ENCODE measurements around the gene TMEM186.
A peak's percentile ranks its signal among the peaks of the same experiment; 100 is the strongest.
"Not testable (repeated sequence)": the region's sequence is repeated elsewhere in the genome, so short reads cannot be mapped to it uniquely, and the experiment has no call there.

TMEM186 gene

DNA sequence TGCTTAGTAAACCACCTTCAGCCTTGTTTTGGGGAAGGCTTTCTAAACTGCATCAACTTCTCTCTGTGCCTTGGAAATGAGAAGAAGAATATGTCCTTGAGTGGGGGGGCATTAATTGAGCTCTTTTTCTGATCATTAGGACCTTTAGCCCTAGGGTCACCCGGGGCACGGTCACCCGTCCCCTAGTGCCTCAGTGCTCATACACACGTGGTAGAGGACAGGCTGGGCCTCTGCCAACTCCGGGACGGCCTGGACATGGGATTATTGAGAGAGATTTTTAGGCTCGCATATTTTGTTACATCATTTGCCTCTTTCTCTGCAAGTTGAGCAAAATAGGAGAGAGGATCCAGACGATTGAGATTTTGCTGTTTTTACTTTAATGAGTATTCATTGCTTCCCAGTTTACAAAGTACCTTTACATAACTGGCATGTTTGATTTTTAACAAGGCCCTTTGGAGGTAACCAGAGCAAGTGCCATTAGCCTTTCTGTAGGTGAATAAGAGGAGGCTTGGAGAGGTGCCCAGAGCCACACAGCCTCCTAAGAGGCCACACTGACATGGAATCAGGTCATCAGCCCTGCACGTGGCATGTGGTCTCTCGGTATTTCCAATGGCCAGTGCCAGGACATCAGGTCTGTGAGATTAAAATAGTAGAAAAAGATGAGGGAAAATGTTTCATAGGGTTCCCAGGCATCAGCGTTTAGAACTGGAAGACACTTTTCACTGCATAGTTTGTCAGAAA is 11.3 kb upstream of the TMEM186 start:
- no peak for DNase-seq

DNA sequence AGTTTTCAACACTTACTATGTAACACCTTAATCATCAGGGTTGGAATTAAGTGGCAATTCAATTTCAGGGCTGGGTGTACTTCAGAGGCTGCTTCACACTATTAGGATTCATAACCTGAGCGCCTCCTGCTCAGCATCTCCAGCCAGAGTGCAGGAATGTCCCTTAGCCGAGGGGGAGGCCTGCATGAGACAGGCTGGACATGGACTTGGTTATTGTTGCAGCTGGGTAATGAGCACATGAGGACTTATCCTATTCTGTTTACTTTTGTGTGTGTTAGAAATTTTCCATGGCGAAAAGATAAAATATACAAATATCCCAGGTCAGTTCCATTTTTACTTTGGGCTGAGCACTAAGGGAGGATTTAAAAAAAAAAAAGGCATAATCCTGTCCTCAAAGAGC is 10.6 kb upstream of the TMEM186 start:
- DNase-seq = no peak

DNA sequence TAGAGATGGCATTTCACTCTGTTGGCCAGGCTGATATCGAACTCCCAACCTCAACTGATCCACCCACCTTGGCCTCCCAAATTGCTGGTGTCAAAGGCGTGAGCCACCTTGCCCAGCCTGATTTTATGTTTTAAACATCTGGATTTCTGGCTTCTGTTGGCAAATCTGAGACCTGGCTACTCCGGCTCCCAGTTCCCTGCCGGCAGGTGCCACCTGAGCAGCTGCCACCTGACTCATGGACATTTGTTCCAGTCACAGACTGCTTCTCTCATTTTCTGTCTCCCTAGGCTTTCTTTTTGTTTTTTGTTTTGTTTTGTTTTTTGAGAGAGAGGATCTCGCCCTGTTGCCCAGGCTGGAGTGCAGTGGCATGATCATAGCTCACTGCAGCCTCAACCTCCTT is 9.8 kb upstream of the TMEM186 start:
- no peak for DNase-seq

DNA sequence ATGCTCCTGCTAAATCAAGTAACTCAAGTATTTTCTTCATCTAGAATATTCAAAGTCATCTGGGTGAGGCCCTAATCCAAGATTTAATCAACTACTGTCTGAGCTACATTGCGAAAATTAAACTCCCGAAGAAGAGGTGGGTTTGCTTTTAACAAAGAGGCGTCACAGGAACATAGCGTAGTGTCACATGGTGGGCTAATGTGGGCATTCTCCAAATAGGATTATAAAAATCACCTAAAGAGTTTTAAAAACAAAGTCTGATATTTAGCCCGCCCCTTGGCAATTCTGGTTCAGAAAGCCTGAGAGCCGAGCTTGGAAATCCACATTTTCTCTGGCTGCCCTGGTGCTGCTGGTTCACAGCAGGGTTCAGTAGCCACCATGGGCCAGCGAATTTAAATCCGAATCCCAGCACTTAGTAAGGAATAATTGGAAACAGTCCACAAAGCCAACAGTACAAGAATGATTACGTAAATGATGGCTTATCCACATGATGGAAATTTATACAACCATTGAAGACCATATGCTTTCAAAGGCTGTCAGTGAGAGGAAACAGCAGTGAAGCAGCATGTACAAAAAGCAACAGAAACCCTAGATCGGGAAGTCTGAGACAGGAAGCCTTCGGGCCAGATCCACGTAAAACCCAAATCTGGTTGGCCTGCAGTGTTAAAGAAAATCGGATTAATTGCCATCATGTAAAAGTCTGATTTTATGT is 9.0 kb upstream of the TMEM186 start:
- DNase-seq = no peak

DNA sequence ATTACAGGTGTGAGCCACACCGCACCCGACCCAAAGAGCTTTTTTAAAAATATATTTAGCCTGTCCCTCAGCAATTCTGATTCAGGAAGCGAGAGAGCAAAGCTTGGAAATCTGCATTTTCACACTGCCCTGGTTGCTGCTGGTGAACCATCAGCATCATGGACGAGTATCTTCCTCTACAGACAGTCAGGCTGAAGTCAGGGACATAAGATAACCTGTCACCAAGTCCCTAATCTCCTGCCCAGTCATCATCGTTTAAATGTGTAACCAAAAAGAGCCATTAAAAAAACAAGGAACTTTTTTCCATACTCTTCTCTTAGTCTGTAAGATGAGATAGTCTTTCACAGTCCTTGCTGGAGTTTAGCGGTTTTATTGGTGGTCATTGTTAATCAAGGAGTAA is 6.9 kb upstream of the TMEM186 start:
- DNase-seq = no peak

DNA sequence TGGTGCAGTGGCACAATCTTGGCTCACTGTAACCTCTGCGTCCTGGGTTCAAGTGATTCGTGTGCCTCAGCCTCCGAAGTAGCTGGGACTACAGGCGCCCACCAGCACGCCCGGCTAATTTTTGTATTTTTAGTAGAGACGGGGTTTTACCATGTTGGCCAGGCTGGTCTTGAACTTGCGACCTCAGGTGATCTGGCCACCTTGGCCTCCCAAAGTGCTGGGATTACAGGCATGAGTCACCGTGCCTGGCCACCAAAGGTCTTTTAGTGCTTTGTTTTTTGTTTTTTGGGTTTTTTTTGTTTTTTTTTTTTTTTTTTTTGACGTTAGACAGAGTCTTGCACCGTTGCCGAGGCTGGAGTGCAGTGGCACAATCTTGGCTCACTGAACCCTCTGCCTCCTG is 6.3 kb upstream of the TMEM186 start:
- not testable (repeated sequence) for DNase-seq

DNA sequence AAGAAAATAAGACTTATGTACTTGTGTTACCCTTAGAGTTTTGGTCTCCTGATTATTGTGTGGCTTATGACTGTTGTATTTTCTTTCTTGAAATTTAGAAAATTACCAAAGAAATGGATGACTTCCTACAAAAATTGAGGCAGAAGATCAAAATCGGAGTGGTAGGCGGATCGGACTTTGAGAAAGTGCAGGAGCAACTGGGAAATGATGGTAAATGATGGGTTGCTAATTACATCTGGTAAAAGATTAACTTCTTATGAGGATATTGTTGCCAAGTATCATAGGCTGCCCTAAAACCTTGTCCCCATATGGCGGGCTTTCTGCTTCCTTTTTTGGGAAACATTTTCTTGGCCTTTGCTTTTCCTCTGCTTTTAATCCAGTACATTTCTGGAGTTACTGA is 4.3 kb upstream of the TMEM186 start:
- DNase-seq = no peak

DNA sequence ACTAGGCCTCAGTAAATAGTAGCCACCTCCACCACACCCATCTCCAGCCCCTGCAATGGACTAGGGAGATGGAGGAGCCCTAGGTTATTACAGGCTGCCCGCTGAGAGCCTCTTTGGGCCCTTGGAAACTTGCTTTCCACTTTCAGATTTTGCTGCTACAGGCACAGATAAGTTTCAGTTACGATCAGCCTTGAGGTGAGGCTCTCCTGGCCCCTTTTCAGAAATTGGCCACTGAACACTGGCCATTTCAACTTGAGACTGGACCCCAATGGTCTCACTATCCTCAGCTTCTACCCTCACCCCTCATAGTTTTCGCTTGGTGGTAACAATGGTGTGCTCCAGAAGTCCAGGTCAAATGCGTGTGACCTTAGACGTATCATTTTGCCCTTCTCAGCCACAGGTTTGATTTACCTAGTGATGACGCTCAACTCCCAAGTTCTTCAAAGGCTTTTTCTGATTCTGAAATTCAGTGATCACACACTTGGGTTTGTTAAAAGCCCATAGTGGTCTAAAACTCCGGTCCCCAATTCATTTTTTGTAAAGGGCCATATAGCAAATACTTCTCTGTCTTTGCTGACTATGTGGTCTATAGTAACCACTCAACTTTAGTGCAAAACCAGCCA is 1.2 kb upstream of the TMEM186 start:
- no peak for DNase-seq

DNA sequence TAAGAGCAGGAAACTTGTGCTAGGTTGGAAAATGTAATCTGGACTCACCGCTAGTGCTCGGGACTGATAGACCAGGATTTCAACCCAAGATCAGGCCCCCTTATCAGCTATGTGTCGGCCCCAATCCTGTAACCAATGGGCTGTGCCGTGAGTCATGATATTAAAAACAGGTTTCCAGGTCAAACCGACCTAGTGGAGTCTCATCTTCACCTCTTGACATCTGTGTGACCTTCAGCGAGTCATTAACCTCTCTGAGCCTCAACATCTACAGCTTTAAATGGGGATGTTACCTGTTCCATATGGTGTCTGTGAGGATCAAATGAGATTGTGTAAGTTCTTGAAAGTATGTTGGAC is 712 bp upstream of the TMEM186 start:
- DNase-seq = no peak

DNA sequence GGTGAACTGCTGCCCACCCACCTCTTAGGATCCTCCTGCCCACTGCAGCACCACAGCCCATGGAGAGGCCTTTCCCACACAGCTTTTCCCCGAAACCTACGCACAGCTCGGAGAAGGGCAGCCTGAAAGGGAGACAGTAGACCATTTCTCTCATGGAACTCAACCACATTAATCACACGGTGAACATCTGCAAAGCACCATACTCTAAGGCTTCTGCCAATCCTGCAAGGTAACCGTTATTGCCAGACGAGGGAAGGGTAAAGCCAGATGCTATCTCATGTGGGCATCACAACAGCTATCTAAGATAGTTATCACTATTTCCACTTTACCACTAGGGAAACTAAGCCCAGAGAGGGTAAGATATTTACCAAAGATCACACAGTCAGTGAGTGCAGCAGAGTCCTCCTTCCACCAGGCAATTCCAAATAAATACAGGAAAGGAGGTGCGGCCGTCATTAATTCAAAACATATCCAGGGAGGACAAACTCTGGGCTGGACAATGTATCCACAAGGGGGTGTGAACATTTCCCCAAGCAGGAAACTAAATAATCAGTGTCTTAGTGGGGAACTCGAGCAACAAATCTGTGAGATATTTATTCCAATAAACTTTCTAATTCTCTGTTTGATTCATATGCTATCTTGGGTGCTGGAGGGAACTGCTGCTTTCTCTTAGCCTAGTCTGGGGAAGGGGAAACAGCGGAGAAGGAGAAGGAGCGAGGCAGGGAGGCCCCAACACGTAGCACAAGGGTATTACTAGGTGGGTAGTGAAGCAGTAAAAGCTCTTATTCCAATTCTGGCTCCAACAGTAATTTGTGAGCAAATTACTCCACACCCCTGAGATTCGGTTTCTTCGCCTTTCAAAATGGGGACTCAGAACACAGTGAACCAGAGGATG is 723 bp downstream of the TMEM186 start:
- DNase-seq = peak; percentile 38

DNA sequence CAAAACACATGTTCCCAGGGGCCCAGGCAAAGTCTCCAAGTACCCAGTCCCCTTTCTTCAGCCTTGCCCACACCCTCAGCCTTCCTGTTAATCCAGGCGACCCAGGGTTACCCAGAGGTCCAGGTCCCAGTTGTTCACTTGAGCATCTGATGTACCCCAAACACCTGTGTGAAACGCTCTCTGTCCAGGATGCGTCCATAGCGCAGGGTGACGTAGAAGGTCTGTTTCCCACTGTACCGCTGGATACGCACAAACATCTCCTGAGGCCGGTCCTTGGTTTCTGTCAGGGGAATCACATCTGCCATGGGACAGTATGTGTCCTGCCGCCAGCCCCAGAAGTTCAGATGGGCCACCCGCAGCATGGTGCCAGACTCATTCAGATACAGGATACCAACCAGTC is 1.6 kb downstream of the TMEM186 start:
- no peak for DNase-seq

DNA sequence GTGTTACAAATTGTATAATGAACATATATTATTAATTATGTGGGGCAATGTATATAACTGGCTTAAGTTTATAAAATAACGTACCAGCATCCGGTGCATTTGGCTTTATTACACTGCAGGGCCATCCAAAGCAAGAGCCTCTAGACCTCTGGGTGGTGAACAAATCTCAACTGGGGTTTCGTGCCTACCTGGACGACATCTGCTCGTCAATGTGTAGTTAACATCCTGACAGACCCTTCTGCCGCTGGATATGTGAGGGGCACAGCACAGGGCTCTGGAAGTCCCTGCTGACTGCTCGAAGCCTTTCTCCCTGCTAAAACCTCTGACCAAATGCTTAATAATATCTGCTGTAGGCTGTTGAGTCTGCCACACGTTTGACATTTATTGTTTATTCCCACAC is 2.3 kb downstream of the TMEM186 start:
- DNase-seq = no peak

DNA sequence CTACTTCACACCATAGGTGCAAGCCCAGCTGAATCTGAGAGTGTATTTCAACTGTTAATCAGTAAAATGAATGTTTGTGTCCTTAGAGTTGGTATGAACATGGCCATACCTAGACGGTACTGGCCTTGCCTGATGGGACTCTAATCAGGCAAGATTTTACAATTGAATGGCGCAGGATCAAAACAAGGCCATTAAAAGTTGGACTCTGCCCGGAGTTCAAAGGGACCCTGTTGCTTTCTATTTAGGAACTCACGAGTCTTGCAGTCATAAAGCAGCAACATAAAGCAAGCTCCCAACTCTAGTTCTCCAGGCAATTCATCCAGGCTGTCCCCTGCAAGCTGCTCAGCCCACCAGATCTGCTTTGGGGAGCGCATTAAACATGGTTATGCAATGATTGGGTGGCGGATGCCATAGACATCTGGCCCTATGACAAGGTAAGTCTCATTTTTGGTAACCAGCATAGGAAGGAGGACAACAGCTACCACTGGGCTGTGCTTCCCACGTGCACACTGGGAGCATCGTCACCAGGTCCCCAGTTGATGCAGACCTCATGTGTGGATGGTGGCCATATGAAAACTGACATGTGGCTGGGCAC is 8.8 kb downstream of the TMEM186 start:
- DNase-seq = no peak

DNA sequence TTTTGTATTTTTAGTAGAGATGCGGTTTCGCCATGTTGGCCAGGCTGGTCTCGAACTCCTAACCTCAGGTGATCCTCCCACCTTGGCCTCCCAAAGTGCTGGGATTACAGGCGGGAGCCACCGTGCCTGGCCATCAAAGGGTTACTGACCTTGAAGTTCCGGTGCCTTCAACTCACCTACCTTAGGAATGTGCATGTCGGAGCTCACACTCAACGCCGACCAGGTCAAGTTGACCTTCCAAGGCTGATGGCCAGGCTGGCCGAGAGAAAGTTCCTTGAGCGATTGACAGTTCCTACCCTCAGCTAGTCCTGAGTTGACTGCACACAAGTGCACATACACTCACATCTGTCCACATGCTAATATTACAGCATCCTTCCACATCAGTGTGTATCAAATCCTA is 11.1 kb downstream of the TMEM186 start:
- not testable (repeated sequence) for DNase-seq

DNA sequence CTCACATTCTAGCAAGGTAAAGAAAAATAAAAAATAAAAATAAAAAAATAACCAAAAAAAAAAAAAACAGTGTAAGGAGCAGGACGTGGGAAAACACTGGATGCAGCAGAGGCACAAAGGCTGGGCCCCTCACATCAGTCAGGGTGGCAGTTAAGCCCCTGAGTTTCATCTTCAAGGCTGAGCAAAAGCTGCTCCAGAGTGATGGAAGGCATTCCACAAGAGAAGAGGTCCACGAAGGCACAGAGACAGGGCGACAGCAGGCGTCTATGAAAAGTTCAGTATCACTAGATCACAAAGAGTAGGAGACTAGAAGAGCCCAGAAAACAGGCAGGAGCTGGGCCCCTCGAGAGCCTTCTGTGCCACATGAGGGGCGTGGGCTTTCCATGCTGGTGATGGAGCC is 12.0 kb downstream of the TMEM186 start:
- no peak for DNase-seq

DNA sequence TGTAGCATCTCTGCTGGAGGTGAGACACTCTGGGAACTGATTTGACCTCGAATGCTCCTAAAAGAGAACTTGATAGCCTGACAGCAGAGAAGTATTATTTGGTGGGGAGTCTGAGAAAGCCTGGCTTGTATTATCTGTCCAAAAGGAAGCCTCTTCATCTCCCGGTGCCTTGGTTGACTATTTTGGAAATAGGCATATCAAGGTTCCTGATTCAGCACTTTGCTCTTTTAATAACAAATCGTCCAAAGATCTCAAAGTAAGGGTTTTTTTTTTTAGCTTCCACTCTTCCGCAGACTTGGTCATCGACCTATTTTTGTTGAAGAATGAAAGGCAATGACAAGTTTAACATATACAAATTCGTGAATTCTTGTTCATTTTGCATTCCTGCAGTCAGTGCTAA is 14.8 kb downstream of the TMEM186 start:
- DNase-seq = no peak

DNA sequence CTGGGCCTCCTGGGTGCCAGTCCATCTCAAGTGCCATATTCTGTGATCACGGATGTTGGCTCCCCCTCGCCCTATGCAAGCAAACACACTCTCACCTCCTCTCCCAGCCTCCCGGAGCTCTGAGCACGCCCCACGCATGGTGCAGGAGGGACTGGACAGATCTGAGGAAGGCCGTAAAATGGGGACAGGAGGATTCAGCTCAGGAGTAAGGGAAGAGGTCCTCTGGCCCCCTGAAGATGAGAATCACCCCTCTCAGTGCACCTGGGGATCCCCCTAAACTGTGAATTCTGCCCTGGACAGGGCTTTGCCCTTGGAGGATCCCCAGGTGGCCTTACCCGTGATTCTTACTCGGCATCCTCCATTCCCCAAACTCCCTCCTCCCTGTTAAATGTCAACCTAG is 15.6 kb downstream of the TMEM186 start:
- DNase-seq = no peak

DNA sequence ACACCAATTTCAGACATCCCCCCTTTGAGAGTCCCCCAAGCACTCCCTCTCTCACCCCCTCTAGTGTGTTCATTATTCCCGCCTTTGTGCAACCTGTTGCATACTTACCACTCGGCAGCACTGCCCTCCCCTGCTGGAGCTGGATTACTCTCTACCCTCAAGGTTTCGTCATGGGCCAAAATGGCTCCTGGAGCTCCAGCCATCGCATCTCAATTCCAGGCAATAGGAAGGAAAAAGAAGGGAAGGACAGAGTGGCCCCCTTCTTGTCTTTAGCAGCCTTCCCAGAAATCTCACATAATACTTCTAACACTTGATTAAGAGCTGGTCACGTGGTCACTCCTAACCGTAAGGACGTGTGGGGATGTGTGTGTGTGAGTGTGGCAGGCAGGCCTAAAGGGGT is 20.2 kb downstream of the TMEM186 start:
- DNase-seq = no peak

DNA sequence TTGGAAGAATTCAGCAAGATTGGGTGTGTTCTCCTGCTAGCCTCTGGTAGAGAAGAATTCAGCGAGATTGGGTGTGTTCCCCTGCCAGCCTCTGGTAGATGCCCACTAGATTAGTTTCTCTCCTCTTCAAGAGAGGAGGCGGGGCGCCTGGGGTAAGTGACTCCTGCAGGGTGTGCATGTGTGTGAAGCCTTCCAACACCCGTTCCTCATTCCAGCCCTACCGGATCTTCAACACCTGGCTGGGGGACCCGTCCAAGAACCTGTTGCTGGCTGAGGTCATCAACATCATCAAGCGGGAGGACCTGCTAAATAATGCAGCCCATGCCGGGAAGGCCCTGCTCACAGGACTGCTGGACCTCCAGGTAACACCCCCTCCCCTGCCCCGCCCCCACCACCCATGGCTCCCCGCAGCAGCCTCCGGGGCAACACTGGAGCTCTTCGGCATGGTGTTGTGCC is 21.3 kb downstream of the TMEM186 start:
- no peak for DNase-seq

DNA sequence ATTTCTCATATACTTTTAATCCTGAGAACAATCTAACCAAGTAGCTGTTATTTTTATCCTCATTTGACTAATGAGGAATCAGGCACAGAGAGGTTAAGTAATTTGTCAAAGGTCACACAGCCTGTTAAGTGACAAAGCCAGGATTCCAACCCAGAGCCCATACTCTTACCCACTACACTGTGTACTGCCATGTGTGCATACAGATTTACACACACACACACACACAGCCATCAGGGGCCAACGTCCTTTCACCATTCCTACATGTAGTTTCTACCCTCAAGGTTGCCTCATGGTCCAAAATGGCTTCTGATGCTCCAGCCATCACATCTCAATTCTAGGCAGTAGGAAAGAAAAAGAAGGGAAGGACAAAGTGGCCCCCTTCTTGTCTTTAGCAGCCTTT is 22.1 kb downstream of the TMEM186 start:
- no peak for DNase-seq

DNA sequence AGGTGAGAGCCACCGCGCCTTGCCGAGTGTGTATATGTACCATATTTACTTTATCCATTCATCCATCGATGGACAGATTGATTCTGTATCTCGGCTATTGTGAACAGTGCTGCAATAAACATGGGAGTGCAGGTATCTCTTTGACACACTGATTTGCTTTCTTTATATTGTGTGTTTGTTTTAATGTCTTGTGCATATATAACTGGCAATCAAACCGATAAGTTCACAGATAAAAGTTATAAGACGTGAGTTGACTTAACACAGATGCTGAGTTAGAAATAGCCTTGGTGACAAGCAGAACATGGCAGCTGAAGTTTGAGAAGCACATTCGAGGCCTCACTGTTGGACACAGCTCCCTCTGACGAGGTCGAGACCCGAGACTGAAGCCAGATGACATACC is 23.2 kb downstream of the TMEM186 start:
- no peak for DNase-seq

DNA sequence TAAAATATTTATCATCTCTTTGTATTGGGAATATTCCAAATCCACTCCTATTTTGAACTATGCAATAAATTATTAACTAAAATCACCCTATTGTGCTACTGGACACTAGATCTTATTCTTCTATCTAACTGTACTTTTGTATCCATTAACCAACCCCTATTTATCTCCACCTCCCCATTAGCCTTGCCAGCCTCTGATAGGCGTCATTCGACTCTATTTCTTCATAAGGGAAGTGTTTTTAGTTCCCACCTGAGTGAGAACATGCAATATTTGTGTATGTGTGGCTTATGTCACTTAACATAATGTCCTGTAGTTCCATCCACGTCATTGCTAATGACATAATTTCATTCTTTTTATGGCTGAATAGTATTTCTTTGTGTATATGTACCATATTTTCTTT is 23.9 kb downstream of the TMEM186 start:
- DNase-seq = no peak

DNA sequence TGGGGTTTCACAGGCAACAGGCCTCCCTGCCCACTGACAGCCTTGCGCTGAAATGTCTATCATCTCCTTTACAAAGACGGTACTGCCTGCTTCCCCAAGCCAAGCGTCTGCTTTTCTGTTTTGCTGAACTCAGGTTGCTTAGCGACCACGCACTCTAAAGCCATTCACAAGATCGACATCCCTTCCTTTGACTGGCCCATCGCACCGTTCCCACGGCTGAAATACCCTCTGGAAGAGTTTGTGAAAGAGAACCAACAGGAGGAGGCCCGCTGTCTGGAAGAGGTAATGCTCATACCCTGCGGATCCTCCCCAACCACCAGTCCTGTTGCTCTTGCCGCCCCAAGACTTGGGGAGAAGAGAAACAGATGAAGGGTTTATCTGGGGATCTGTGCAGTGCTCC is 28.7 kb downstream of the TMEM186 start:
- no peak for DNase-seq

Measured in NCI-H146 (cell line).